Stromal cell of bone marrow (primary cell): ENCODE results near the gene ZNHIT1.
"Not testable (repeated sequence)": the region's sequence is repeated elsewhere in the genome, so short reads cannot be mapped to it uniquely, and the experiment has no call there.

ENCODE experiments used
- DNase-seq: peaks from one replicate; pipeline ENCODE4 v3.0.0-alpha.2; 2012; ENCODE audit warnings: low read depth

The ZNHIT1 gene

DNA sequence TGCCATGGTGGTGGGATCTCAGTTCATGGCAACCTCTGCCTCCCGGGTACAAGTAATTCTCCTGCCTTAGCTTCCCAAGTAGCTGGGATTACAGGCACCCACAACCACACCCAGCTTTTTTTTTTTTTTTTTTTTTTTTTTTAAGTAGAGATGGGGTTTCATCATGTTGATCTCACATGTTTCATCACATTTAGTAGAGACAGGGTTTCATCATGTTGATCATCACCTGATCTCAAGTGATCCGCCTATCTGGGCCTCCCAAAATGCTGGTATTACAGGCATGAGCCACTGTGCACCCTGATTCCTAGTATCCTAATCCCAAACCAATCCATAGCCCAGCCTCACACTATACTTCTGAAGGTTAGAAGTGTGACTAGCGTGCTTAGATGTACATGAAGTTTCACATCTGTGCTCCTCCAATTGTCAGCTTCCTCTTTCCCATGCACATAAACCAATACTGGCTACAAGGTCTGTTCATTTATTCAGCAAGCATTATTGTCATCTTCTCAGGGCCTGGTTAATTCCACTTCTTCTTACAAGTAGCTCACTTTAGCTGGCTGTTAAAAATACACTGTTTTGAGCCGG is 31.0 kb upstream of the ZNHIT1 start:
- DNase-seq: no peak

DNA sequence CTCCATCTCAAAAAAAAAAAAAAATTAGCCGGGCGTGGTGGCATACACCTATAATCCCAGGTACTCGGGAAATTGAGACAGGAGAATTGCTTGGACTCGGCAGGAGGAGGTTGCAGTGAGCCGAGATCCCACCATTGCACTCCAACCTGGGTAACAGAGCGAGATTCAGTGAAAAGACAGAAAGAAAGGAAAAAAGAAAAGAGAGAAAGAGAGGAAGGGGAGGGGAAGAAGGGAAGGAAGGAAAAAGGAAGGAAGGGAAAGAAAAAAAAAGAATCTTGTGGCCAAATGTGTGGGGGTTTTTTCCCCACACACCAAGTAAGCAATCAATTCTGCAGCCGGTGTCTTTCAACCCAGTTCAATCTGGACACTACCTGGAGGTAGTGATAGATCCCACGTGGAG is 28.9 kb upstream of the ZNHIT1 start:
- DNase-seq: no peak

DNA sequence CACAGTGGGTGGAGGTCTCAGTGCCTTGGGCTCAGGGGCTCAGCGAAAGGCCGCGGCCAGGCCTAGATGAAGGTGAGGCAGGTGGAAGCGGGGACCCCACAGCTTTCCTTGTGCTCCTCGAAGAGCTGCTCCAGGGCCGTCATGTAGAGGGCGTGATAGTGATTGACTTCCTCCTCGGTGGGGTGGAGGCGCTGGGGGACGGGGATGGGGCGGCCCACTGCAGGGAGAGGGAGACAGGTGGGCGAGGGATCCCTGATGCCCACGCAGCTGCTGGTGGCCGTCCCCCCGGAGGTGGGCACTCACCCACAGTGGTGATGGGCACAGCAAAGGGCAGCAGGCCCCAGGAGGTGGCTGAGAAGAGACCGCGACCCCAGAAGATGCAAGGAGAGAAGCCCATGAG is 22.1 kb upstream of the ZNHIT1 start:
- no peak for DNase-seq

DNA sequence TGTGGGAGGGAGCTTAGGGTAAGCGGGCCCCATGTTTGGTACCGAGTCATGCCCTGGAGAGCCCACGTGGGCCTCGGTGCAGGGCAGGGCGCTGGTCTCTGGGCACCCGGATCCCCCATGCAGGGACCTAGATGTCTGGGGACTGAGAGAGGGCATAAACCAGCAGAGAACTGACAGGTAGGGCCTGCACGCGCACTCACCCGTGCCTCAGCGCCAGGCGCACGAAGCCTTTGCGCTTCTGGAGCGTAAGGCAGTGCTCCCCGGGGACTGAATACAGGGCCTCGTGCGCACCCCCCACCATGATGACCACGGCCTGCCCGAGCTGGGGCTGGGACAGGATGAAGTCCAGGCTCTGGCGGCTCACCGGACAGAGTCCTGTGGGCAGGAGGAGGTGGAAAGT is 20.0 kb upstream of the ZNHIT1 start:
- DNase-seq: no peak

DNA sequence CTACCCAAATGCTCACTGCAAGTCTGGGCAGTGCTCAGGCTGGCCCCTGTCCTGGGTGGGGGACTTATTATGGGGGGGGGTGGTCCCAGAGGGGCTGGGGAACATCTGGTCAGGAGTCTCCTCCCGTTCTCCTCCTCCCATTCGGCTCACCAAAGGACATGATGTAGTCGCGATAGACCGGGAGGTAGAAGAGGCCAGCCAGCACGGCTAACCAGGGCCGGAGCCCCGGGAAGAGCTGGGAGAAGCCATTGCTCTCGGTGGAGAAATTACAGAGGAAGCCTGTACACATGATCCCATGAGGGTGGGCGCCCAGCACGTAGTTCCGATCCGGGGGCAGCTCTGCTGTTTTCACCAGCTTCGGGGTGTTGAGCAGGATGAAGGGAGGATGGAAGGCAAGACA is 19.5 kb upstream of the ZNHIT1 start:
- no peak for DNase-seq

DNA sequence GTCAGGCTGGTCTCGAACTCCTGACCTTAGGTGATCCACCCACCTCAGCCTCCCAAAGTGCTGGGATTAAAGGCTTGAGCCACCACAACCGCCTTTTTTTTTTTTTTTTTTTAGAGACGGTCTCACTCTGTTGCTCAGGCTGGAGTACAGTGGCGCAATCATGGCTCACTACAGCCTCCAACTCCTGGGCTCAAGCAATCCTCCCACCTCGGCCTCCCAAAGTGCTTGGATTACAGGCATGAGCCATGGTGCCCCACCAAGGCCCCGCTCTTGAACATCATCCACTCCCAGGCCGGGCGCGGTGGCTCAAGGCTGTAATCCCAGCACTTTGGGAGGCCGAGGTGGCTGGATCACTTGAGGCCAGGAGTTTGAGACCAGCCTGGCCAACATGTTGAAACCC is 18.4 kb upstream of the ZNHIT1 start:
- not testable (repeated sequence) for DNase-seq

DNA sequence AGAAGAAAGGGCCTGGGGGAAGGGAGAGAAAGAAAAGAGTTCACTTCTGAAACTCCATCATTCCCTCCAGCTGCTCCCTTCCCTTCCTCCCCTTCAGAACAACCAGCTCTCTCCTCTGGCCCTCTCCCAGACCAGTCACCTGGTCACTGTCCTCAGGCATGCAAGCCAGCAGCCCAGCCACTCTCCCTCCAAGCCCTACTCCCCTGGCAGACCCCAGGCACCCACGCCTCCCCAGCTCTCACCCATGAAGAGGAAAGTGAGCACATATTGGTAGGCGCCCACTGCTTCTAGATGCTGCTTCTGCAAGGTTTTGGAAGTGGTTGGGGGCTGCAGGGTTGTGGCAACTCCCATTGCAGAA is 17.5 kb upstream of the ZNHIT1 start:
- no peak for DNase-seq

DNA sequence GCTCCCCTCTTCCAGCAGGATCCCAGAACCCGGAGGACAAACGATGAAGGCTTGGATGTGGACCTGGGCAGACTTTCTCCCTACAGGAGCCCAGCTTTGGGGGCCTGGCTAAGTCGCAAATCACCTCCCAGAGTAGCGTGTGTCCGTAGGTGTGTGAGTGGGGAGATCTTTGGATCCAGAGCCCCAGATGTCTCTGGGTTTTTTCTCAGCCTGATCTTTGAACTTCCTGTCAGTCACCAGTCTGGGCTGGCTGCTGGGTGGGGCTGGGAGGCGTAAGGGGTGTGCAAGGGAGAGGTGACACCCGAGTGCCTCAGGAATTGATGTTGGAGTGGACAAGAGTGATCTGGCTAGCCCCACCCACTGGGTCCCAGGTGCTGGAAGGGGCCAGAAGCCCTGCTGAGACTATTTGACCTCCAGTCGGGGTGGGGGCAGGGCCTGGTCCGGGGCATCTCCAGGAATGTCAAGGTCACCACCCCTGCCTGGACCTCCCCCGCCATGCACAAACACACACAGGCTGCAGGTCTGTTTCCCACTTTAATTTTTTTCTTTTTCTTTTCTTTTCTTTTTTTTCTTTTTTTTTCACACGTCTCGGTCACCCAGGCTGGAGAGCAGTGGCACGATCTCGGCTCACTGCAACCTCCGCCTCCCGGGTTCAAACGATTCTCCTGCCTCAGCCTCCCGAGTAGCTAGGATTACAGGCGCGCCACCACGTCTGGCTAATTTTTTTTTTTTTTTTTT is 16.9 kb upstream of the ZNHIT1 start, which contains the start of gene MOGAT3:
Gene MOGAT3, minus strand, starts transcription at position 175 of the 738 bp plus-strand sequence. CDS start 182 bp downstream, outside the sequence.
- DNase-seq: no peak

DNA sequence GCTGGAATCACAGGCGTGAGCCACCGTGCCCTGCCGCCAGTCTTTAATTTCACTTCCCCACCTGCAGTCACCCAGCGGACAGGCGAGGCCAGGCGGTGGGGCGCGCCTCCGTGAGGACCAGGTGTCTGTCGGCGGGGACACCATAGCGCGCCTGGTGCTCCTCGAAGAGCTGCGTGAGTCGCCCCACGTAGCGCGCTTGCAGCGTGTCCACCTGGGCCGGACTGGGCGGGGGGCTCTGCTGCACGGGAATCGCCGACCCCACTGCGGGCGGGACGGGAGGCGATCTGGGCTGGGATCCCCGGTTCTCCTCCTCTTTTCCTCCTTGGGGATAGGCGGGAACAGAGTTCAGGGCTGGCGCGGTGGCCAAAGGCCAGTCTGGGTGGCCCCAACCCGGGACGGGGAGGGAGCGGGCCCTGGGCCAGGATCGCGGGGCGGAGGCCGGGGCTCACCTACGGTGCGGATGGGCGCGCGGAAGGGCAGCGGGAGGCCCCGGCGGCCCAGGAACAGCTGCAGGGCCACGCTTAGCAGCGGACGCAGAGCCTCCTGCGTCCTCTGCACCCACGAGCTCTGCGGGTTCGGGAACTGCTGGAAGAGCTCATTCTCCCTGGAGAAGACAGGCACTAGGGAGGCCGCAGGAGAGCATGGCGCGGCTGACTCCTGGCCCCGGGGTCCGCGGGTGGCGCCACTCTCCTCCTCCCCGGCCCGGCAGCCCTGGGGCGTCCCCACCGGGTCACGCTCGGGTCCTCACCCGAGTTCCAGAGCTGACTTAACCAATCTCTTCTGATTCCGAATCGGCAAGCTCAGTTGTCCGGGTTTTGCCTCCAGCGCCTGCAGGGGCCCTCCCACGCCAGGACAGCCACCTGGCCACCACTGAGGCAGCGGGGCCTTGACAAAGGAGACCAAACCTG is 16.0 kb upstream of the ZNHIT1 start:
- no peak for DNase-seq

DNA sequence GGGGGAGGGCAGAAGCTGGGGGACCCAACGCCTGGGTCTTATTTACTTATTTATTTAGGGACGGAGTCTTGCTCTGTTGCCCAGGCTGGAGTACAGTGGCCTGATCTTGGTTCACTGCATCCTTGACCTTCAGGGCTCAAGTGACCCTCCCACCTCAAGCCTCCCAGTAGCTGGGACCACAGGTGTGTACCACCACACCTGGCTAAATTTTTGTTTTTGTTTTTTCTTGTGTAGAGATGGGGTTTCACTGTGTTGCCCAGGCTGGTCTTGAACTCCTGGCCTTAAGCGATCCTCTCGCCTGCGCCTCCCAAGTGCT is 15.4 kb upstream of the ZNHIT1 start:
- DNase-seq: no peak

DNA sequence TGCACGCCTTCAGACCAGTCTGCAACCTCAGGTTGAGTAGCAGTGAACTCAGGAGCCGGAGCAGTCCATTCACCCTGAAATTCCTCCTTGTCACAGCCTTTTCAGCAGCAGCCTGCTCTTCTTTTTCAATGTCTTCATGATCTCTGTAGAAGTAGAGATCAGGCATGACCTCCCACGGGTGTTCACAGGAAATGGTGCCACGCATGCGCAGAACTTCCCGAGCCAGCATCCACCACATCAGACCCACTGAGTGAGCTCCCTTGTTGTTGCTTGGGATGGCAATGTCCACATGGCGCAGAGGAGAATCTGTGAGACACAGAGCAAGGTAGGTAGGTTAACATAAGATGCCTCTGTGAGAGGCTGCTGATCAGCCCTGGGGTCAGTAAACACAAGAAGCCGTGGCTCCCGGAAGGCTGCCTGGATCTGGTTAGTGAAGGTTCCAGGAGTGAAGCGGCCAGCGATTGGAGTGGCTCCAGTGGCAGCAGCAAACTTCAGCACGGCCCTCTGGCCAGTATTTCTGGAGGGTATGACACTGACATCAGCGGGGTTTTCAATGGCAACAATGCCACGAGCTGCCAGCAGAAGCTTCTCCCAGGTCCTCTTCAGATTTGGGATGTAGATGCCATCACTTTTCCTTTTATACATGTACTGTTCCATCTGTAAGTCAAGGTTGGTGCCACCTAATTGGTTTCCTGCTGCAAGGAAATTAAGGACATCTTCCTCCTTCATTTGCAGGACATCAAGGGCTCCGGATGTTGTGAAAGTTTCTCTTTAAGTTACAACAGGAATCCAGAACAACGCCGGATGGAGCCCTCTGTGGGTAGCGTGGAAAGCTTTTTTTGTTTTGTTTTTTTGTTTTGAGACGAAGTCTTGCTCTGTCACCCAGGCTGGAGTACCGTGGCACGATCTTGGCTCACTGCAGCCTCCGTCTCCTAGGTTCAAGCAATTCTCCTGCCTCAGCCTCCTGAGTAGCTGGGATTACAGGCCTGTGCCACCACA is 13.9 kb upstream of the ZNHIT1 start:
- not testable (repeated sequence) for DNase-seq

DNA sequence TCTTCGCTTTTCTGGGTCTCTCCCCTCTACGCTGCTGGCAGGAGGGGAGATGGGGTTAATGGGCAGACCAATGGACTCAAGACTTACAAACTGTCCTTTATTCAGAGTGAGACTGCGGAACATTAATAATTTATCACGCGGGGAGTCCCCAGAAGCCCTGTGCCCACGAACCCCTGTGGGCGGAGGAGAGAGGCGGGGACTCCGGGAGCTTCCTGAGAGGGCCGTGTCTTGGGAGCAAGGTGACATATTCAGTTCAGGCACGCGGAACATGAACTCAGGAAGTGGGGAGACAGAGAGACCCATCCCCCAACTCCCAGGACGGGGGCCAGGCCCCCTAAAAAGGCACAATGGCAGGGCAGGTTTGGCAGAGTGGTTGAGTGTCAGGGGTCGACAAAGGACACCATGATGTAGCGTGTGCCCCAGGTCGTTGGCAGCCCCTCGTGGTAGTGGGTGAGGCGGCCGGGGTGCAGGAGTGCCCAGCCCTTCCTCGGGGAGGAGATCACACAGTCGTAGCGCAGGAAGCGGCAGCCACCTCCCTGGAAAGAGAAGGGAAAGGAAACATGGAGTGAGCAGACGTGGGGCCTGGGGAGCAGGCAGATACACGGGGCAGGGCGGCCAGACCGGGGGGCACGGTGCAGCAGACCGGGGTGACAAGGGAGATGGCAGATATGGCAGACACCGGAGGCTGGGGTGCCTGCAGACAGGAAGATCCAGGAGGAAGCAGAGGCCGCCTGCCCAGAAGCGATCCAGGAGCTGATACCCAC is 11.9 kb upstream of the ZNHIT1 start:
- DNase-seq: no peak

DNA sequence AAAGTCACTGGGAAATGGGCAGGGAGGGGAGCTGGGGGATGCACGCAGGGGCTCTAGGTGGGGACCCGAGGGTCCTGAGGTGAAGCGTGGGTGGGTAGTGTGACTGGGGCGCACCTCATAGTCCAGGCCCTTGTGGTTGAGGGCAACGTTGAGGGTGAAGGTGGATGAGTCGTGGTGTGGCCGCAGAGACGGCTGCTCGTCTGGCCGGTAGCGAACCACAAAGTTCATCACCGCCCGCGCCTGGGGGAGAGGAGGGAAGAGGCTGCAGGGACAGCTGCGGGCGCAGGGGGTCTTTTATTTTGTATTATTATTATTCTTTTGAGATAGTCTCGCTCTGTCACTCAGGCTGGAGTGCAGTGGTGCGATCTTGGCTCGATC is 11.3 kb upstream of the ZNHIT1 start:
- DNase-seq: no peak

DNA sequence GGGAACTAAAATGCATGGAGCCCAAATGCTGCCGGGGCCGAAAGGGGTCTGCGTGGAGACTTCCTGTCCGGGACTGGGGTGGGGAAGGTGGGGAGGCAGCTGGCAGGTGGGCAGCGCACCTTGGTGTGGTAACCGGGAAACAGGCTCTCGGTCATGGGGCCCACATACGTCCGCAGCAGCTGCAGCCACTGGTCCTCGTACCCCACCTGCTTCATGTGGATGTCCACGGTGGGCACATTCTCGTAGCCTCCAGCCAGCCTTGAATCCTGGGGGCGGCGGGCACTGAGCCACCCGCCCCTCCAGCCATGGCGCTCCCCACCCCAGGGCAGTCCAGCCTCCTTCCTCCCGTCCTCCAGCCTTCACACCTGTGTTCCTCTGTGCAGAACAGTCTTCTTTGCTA is 10.5 kb upstream of the ZNHIT1 start:
- DNase-seq: no peak

DNA sequence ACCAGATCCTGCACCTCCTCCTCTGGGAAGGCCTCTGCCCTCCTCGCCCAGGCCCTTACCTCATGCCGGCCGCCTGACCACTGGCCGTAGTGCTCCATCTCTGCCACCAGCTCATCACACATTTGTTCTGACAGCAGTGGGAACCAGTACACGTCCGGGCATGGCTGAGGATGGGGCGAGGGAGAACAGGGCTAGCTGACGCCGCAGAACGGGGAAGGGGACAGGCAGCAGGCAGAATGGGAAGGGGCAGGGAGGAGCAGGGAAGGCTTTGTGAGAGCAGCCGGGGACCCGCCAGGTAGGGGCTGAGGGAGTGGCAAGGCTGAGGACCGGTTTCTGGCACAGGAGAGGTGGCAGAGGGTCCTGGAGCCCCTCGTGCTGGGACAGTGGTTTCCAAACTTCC is 9.2 kb upstream of the ZNHIT1 start:
- DNase-seq: no peak

DNA sequence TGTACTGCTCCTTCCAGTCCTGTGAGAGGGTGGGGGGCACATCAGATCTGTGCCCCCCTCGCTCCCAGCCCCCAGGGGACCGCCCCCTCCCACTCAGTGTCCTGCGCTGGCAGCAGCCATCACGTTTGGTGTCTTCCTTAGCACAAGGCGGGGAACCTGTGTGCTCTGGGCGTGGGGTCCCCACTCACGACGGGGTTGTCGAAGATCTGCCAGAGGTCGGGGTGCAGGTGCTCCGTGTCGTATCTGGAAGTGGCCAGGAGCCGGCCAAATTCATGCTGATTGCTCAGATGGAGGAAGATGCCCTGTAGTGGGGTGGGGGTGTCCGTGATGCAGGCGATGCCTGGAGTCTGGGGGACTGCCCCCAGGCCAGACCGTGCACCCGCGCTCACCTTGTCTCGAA is 7.8 kb upstream of the ZNHIT1 start:
- no peak for DNase-seq

DNA sequence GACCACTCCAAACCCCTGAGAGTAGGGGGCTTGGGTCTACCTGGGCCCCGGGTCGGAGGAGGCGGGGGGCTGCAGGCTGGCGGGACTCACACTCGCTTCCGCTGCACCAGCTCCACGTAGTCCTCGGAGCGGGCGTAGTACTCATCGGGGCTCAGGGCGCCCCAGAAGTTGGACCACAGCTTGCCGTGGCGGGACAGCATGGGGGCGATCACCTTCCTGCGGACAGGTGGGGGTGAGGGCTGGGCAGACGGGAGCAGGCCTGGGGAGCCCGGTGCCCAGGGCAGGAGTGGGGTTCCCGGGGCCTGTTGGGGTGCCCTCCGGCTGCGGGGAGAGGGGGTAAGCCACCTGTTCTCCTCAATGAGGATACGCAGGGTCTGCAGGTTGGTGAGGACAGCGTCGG is 6.5 kb upstream of the ZNHIT1 start:
- no peak for DNase-seq

DNA sequence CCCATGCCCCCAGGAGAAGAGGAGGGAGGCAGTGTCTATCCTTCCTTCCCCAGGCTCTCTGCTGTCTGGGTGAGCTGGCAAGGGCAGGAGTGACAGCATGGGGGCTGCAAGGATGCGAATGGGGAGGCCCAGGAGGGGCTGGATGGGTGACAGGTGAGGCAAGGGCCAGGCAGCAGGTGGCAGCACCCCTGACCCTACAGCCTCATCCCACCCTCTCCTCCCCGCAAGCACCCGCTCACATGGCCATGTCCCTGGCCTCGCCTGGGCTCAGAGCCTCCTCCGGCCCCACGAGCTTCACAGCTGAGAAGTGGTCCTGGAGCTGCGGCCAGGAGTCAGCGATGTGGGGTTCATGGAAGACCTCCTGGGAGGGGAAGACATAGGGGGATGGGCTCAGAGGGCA is 6.0 kb upstream of the ZNHIT1 start:
- DNase-seq: no peak

DNA sequence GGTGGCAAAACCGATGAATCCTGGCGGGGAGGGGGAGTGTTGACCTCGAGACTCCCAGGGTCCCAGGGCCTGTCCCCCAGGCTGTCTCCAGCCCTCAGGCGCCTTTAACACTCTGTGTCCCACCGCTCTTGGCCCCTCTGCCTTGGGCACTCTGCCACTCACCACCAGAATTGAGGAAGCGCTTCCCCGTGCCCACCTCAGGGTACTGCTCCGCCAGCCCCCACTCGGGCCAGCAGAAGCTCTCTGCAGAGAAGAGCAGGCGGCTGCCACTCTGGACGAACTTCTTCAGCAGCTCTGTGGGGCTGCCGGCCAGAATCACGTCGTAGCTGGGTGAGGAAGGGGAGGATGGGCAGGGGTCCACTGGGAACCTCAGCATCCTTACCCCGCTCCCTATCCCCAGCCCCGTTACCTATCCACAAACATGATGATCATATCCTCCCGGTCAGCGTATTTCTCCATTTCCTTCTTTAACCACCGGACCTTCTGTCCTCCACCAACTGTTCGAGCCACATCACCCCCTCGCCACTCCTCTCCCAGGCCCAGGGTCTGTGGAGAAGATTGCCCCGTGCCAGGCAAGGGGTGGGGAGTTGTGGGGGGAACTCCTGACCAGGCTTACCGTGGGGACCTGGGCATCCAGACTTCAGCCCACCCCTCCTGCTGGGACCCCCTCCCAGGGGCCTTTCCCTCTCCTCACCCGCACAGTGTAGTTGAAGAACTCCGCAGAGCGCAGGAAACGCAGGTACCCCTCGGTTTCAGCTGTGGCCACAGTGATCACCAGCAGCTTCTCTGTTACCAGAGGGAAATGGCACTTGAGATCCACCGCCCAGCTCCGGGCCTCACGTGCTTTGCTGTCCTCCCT is 1.7 kb upstream of the ZNHIT1 start:
- DNase-seq: no peak

DNA sequence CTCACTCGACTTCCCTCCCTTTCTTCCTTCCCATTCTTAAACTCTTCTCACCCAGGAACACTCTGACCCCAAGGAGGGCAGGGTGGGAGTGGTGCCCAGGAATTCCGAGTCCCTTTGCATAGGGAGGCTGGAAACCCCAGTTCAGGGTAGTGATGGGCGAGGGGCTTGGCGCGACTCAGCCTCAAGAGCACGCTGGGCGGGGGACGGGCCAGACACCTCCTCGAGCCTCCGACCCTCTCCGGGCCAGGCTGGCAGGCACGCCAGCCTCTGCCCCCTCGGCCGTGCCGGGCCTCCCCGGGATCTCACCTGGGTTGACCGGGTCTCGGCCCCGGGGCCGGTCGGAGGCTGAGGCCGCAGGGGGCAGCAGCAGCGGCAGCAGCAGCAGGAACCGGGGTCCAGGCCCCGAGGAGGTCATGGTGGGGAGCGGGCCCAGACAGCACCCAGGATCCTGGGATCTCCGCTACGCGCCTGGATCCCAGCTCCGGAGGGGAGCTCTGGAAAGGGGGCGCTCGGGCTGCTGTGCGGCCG is 1.0 kb upstream of the ZNHIT1 start:
- DNase-seq: no peak
